Neuron (in vitro differentiated cells): ENCODE measurements around the gene TBX10.
A peak's percentile ranks its signal among the peaks of the same experiment; 100 is the strongest.
"Not testable (repeated sequence)": the region's sequence is repeated elsewhere in the genome, so short reads cannot be mapped to it uniquely, and the experiment has no call there.

Experiments
- H2AFZ ChIP-seq: one replicate; pipeline ENCODE4 v1.6.1; 2013; ENCODE audit warnings: low read depth, mild to moderate bottlenecking, inconsistent platforms, low read length, moderate library complexity
- H3K27me3 ChIP-seq: one replicate; pipeline ENCODE4 v1.6.1; 2013; ENCODE audit warnings: low read length; ENCODE audit not compliant: insufficient read depth
- H3K36me3 ChIP-seq: one replicate; pipeline ENCODE4 v1.6.1; 2013; ENCODE audit warnings: low read length; ENCODE audit not compliant: insufficient read depth
- H3K4me1 ChIP-seq: one replicate; pipeline ENCODE4 v1.6.1; 2013; ENCODE audit warnings: low read length; ENCODE audit not compliant: insufficient read depth
- H3K4me3 ChIP-seq: 2 replicates; pipeline ENCODE4 v1.5.1; 2013; ENCODE audit warnings: mild to moderate bottlenecking, low read length, moderate library complexity
- H3K9me3 ChIP-seq: one replicate; pipeline ENCODE4 v1.6.1; 2013; ENCODE audit warnings: low read length

TBX10 gene

GRCh38 chr11:67593565-67593905 is 46.0 kb downstream of the TBX10 start:
- H3K4me1 ChIP-seq = no peaks in the 10 kb centered on the region
- no peak overlapping the region for H2AFZ ChIP-seq
- H3K36me3 ChIP-seq = peaks cover 2% of the 10 kb centered on the region
- H3K4me3 ChIP-seq = no peak overlapping the region
- no peaks in the 10 kb centered on the region for H3K27me3 ChIP-seq
- H3K9me3 ChIP-seq = peaks cover 2% of the 10 kb centered on the region

GRCh38 chr11:67592880-67593564 is 46.5 kb downstream of the TBX10 start:
- Histone ChIP-seq H3K9me3 (peaks cover 2% of the 10 kb centered on the region), H3K36me3 (peaks cover 3% of the 10 kb centered on the region), H2AFZ (no peak overlapping the region)

GRCh38 chr11:67588899-67589415 is 50.6 kb downstream of the TBX10 start:
- H3K9me3 ChIP-seq, H3K27me3 ChIP-seq, H3K4me3 ChIP-seq, H2AFZ ChIP-seq: not testable (repeated sequence)
- H3K36me3 ChIP-seq = peaks cover 27% of the 10 kb centered on the region
- peaks cover 13% of the 10 kb centered on the region for H3K4me1 ChIP-seq

More at GRCh38 chr11:67592880-67593564, 46.5 kb downstream of the TBX10 start:
- Histone ChIP-seq H3K4me1 (no peaks in the 10 kb centered on the region), H3K4me3 (no peak overlapping the region), H3K27me3 (no peaks in the 10 kb centered on the region)

GRCh38 chr11:67588136-67588503 is 51.4 kb downstream of the TBX10 start:
- Histone ChIP-seq H3K4me3 (no peak overlapping the region), H3K27me3 (no peaks in the 10 kb centered on the region), H3K9me3 (no peaks in the 10 kb centered on the region), H3K4me1 (peaks cover 13% of the 10 kb centered on the region), H2AFZ (no peak overlapping the region), H3K36me3 (peaks cover 27% of the 10 kb centered on the region)

GRCh38 chr11:67586568-67587250 is 52.9 kb downstream of the TBX10 start:
- Histone ChIP-seq H3K4me1 (peaks cover 26% of the 10 kb centered on the region), H3K4me3 (no peak overlapping the region), H3K27me3 (no peaks in the 10 kb centered on the region), H3K36me3 (peaks cover 27% of the 10 kb centered on the region), H3K9me3 (no peaks in the 10 kb centered on the region), H2AFZ (no peak overlapping the region)

- no peak overlapping the region for H3K4me3 ChIP-seq
- no peaks in the 10 kb centered on the region for H3K27me3 ChIP-seq
- H3K4me1 ChIP-seq = peaks cover 33% of the 10 kb centered on the region
These were observed 53.7 kb downstream of the TBX10 start for GRCh38 chr11:67585911-67586310.

GRCh38 chr11:67584881-67585873 is 54.4 kb downstream of the TBX10 start:
- Histone ChIP-seq H3K4me1 (peaks cover 33% of the 10 kb centered on the region), H3K4me3 (peak overlapping the region; percentile 83), H3K36me3 (peaks cover 27% of the 10 kb centered on the region), H3K27me3 (no peaks in the 10 kb centered on the region), H3K9me3 (no peaks in the 10 kb centered on the region), H2AFZ (no peak overlapping the region)

More at GRCh38 chr11:67585911-67586310, 53.7 kb downstream of the TBX10 start:
- Histone ChIP-seq H3K9me3 (no peaks in the 10 kb centered on the region), H2AFZ (no peak overlapping the region), H3K36me3 (peaks cover 27% of the 10 kb centered on the region)

- Histone ChIP-seq H3K4me1 (peaks cover 33% of the 10 kb centered on the region), H2AFZ (no peak overlapping the region), H3K36me3 (peaks cover 25% of the 10 kb centered on the region), H3K27me3 (peaks cover 5% of the 10 kb centered on the region), H3K4me3 (peak overlapping the region; percentile 83), H3K9me3 (no peaks in the 10 kb centered on the region)
These were observed 55.2 kb downstream of the TBX10 start for GRCh38 chr11:67584205-67584880.

GRCh38 chr11:67583247-67584204 is 56.0 kb downstream of the TBX10 start, which contains the start of gene GSTP1:
TSS of gene GSTP1 (plus strand) at chr11:67583812. CDS start at chr11:67583844, 32 bp downstream.
- peaks cover 33% of the 10 kb centered on the region for H3K4me1 ChIP-seq
- peaks cover 25% of the 10 kb centered on the region for H3K36me3 ChIP-seq
- H3K4me3 ChIP-seq = peak within 1 kb of the TSS; percentile 83
- no peaks in the 10 kb centered on the region for H3K9me3 ChIP-seq
- H3K27me3 ChIP-seq = peaks cover 9% of the 10 kb centered on the region
- H2AFZ ChIP-seq = peak within 1 kb of the TSS; percentile 43

- Histone ChIP-seq H3K36me3 (peaks cover 19% of the 10 kb centered on the region), H3K9me3 (no peaks in the 10 kb centered on the region), H3K4me1 (peaks cover 33% of the 10 kb centered on the region), H3K27me3 (peaks cover 14% of the 10 kb centered on the region), H2AFZ (no peak overlapping the region), H3K4me3 (no peak overlapping the region)
These were observed 57.6 kb downstream of the TBX10 start for GRCh38 chr11:67582011-67582410.

GRCh38 chr11:67581469-67581868 is 58.1 kb downstream of the TBX10 start:
- Histone ChIP-seq H3K4me1 (peaks cover 33% of the 10 kb centered on the region), H2AFZ (no peak overlapping the region), H3K9me3 (no peaks in the 10 kb centered on the region), H3K27me3 (peaks cover 16% of the 10 kb centered on the region), H3K36me3 (peaks cover 16% of the 10 kb centered on the region), H3K4me3 (no peak overlapping the region)
